Gastroesophageal sphincter (tissue), 3 donors: Measurements from ENCODE around the gene ZBTB12.
"Not testable (repeated sequence)": the region's sequence is repeated elsewhere in the genome, so short reads cannot be mapped to it uniquely, and the experiment has no call there.

ENCODE experiments used
- POLR2A ChIP-seq, 2 donors: fragments of 450-650 bp; IDR thresholded peaks; one replicate each; pipeline ENCODE4 v1.6.1; 2017; ENCODE audit warnings: antibody characterized with exemption in 2 of 2, mild to moderate bottlenecking in 2 of 2, moderate library complexity in 1 of 2
- POLR2AphosphoS5 ChIP-seq: sonication (generic); formaldehyde crosslinking; IDR thresholded peaks from one replicate; pipeline ENCODE4 v1.6.1; 2017; ENCODE audit warnings: antibody characterized with exemption
- TF ChIP-seq, protein P1 (sequence below), 4 experiments: fragments of 200-600 bp in 2 of 4; fragments of 450-650 bp in 2 of 4; sonication (generic) in 1 of 4; IDR thresholded peaks; one replicate each; pipeline ENCODE4 v1.5.1; 2017 to 2019; ENCODE audit warnings: antibody characterized with exemption in 4 of 4, mild to moderate bottlenecking in 2 of 4, moderate library complexity in 2 of 4

DNA sequence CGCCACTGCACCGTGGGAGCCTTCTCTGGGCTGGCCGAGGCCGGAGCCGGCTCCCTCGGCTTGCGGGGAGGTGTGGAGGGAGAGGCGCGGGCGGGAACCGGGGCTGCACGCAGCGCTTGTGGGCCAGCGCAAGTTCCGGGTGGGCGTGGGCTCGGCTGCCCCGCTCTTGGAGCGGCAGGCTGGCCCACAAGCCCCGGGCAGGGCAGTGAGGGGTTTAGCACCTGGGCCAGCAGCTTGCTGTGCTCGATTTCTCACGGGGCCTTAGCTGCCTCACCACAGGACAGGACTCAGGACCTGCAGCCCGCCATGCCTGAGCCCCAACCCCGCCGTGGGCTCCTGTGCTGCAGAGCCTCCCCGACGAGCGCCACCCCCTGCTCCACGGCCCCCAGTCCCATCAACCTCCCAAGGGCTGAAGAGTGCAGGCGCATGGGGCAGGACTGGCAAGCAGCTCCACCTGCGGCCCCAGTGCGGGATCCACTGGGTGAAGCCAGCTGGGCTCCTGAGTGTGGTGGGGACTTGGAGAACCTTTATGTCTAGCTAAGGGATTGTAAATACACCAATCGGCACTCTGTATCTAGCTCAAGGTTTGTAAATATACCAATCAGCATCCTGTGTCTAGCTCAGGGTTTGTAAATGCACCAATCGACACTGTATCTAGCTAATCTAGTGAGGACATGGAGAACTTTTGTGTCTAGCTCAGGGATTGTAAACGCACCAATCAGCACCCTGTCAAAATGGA is 49.7 kb downstream of the ZBTB12 start:
- not testable (repeated sequence) for TF ChIP-seq POLR2A (IDR thresholded peaks at IDR 0.05); POLR2AphosphoS5
- TF ChIP-seq, protein P1, sequence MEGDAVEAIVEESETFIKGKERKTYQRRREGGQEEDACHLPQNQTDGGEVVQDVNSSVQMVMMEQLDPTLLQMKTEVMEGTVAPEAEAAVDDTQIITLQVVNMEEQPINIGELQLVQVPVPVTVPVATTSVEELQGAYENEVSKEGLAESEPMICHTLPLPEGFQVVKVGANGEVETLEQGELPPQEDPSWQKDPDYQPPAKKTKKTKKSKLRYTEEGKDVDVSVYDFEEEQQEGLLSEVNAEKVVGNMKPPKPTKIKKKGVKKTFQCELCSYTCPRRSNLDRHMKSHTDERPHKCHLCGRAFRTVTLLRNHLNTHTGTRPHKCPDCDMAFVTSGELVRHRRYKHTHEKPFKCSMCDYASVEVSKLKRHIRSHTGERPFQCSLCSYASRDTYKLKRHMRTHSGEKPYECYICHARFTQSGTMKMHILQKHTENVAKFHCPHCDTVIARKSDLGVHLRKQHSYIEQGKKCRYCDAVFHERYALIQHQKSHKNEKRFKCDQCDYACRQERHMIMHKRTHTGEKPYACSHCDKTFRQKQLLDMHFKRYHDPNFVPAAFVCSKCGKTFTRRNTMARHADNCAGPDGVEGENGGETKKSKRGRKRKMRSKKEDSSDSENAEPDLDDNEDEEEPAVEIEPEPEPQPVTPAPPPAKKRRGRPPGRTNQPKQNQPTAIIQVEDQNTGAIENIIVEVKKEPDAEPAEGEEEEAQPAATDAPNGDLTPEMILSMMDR (IDR thresholded peaks at IDR 0.05) = not testable (repeated sequence)
